IMR-90 (cell line): ENCODE measurements around the gene PHF21A. TPM values are rescaled to one million over a fixed set of nuclear protein-coding genes. Genes with fewer than 3 reads are reported as not detected.

Experiments used
- ATAC-seq: fragments of 200-7000 bp; cut with Tn5 transposase; 2 replicates; pipeline ENCODE4 v1.9.1; 2020; ENCODE audit warnings: low read depth, mild to moderate bottlenecking, moderate library complexity
- BruUV-seq: library from RNA; stranded (reverse); fragments of 400-500 nt; replicated peaks from 2 replicates; lab custom pipeline; 2021; lab: Mats Ljungman, UMichigan
- CTCF ChIA-PET: fragments of 300-600 bp; formaldehyde crosslinking; extraction: SDS; loops from one replicate; lab custom pipeline; 2021; ENCODE audit warnings: antibody characterized with exemption; lab: Yijun Ruan, JAX
- POLR2A ChIA-PET: fragments of 300-600 bp; sonication (Branson Sonifier 250); formaldehyde crosslinking; loops from one replicate; lab custom pipeline; 2022; ENCODE audit warnings: antibody characterized with exemption; ENCODE audit not compliant: unreplicated experiment; lab: Charles Lee
- DNase-seq: peaks from one replicate; pipeline ENCODE4 v3.0.0; 2013
- H2AFZ ChIP-seq: replicated peaks from 2 replicates; pipeline ENCODE3; 2013; ENCODE audit warnings: low read length, mild to moderate bottlenecking; ENCODE audit not compliant: poor library complexity
- H2AK5ac ChIP-seq: 2 replicates; pipeline ENCODE4 v1.6.1; 2013; ENCODE audit warnings: low read depth, low read length, inconsistent platforms
- H2AK9ac ChIP-seq: replicated peaks from 2 replicates; pipeline ENCODE3; 2013; ENCODE audit warnings: mild to moderate bottlenecking, low read depth, low read length, moderate library complexity; ENCODE audit not compliant: poor library complexity
- H2BK120ac ChIP-seq: 2 replicates; pipeline ENCODE4 v1.6.1; 2013; ENCODE audit warnings: low read depth, low read length, inconsistent platforms
- H2BK15ac ChIP-seq: 3 replicates; pipeline ENCODE4 v1.6.1; 2013; ENCODE audit warnings: low read depth, low read length, inconsistent platforms
- H2BK20ac ChIP-seq: 2 replicates; pipeline ENCODE4 v1.6.1; 2013; ENCODE audit warnings: low read depth, mild to moderate bottlenecking, inconsistent platforms, low read length, moderate library complexity
- H2BK5ac ChIP-seq: 2 replicates; pipeline ENCODE4 v1.6.1; 2013; ENCODE audit warnings: mild to moderate bottlenecking, low read depth, low read length, inconsistent platforms; ENCODE audit not compliant: poor library complexity, severe bottlenecking
- H3K14ac ChIP-seq: replicated peaks from 2 replicates; pipeline ENCODE4 v1.6.1; 2013; ENCODE audit warnings: low read depth, low read length, inconsistent platforms
- H3K18ac ChIP-seq: 2 replicates; pipeline ENCODE4 v1.6.1; 2013; ENCODE audit warnings: low read depth, low read length, control low read depth
- H3K23ac ChIP-seq: 2 replicates; pipeline ENCODE4 v1.6.1; 2013; ENCODE audit warnings: low read depth, low read length, inconsistent platforms
- H3K27ac ChIP-seq: 2 replicates; pipeline ENCODE4 v1.5.1; 2013; ENCODE audit warnings: mild to moderate bottlenecking, control low read depth, low read length; ENCODE audit not compliant: insufficient read depth
- H3K27me3 ChIP-seq: 2 replicates; pipeline ENCODE4 v1.6.1; 2013; ENCODE audit warnings: low read length; ENCODE audit not compliant: control insufficient read depth, insufficient read depth
- H3K36me3 ChIP-seq: 2 replicates; pipeline ENCODE4 v1.6.1; 2013; ENCODE audit warnings: low read length, mixed read lengths; ENCODE audit not compliant: control insufficient read depth, insufficient read depth
- H3K4ac ChIP-seq: 2 replicates; pipeline ENCODE4 v1.6.1; 2013; ENCODE audit warnings: low read depth, low read length, inconsistent platforms
- H3K4me1 ChIP-seq: 2 replicates; pipeline ENCODE4 v1.6.1; 2013; ENCODE audit warnings: low read length, mixed read lengths; ENCODE audit not compliant: control insufficient read depth, insufficient read depth
- H3K4me2 ChIP-seq: 2 replicates; pipeline ENCODE4 v1.6.1; 2013; ENCODE audit warnings: low read depth, mild to moderate bottlenecking, control low read depth, low read length, moderate library complexity
- H3K4me3 ChIP-seq: 2 replicates; pipeline ENCODE4 v1.5.1; 2013; ENCODE audit warnings: low read depth, mild to moderate bottlenecking, control low read depth, low read length, moderate library complexity; ENCODE audit not compliant: insufficient read depth
- H3K56ac ChIP-seq: 2 replicates; pipeline ENCODE4 v1.6.1; 2013; ENCODE audit warnings: low read length, inconsistent platforms; ENCODE audit not compliant: insufficient read depth; ENCODE audit errors: extremely low read depth
- H3K79me1 ChIP-seq, 2 experiments: 2 replicates each; pipeline ENCODE4 v1.6.1; 2013; ENCODE audit warnings: low read length in 2 of 2, inconsistent platforms in 1 of 2, low read depth in 1 of 2
- H3K9ac ChIP-seq: 2 replicates; pipeline ENCODE4 v1.6.1; 2013; ENCODE audit warnings: low read depth, low read length, control low read depth
- H3K9me1 ChIP-seq: 2 replicates; pipeline ENCODE4 v1.6.1; 2013; ENCODE audit warnings: low read length, inconsistent platforms; ENCODE audit not compliant: insufficient read depth
- H3K9me3 ChIP-seq: 2 replicates; pipeline ENCODE4 v1.6.1; 2013; ENCODE audit warnings: low read length; ENCODE audit not compliant: control insufficient read depth, insufficient read depth
- H4K20me1 ChIP-seq: 2 replicates; pipeline ENCODE4 v1.6.1; 2013; ENCODE audit warnings: low read length, inconsistent platforms; ENCODE audit not compliant: insufficient read depth
- H4K5ac ChIP-seq: 2 replicates; pipeline ENCODE4 v1.6.1; 2013; ENCODE audit warnings: mild to moderate bottlenecking, low read depth, low read length, control low read depth
- H4K8ac ChIP-seq, 2 experiments: 2 replicates each; pipeline ENCODE4 v1.6.1; 2013; ENCODE audit warnings: low read depth in 2 of 2, low read length in 2 of 2, control low read depth in 1 of 2, inconsistent platforms in 1 of 2
- H4K91ac ChIP-seq: 2 replicates; pipeline ENCODE4 v1.6.1; 2013; ENCODE audit warnings: low read depth, low read length, inconsistent platforms; ENCODE audit not compliant: insufficient read depth
- BHLHE40 ChIP-seq: fragments of 150-350 bp; IDR thresholded peaks from 2 replicates; pipeline ENCODE4 v1.6.1; 2016; ENCODE audit warnings: mild to moderate bottlenecking, low read depth, low read length
- CEBPB ChIP-seq: IDR thresholded peaks from 2 replicates; pipeline ENCODE4 v1.6.1; 2012; ENCODE audit warnings: low read depth, low read length, improper control_type of control experiment
- CHD1 ChIP-seq: IDR thresholded peaks from 2 replicates; pipeline ENCODE4 v1.6.1; 2012; ENCODE audit warnings: low read depth, low read length, improper control_type of control experiment
- CTCF ChIP-seq: conservative IDR thresholded peaks from 2 replicates; pipeline ENCODE4 v1.5.1; 2012; ENCODE audit warnings: mild to moderate bottlenecking, low read depth, low read length, improper control_type of control experiment
- ELK1 ChIP-seq: fragments of 150-350 bp; IDR thresholded peaks from 2 replicates; pipeline ENCODE4 v1.6.1; 2016; ENCODE audit warnings: low read depth, mild to moderate bottlenecking, low read length, moderate library complexity, borderline replicate concordance
- FOS ChIP-seq: fragments of 150-350 bp; IDR thresholded peaks from 2 replicates; pipeline ENCODE4 v1.6.1; 2016; ENCODE audit warnings: low read depth, low read length
- MAFK ChIP-seq: IDR thresholded peaks from 2 replicates; pipeline ENCODE4 v1.6.1; 2012; ENCODE audit warnings: low read depth, low read length, improper control_type of control experiment
- MAZ ChIP-seq: IDR thresholded peaks from 2 replicates; pipeline ENCODE4 v1.6.1; 2012; ENCODE audit warnings: low read depth, mild to moderate bottlenecking, low read length, improper control_type of control experiment, moderate library complexity, borderline replicate concordance
- MXI1 ChIP-seq: IDR thresholded peaks from 2 replicates; pipeline ENCODE4 v1.6.1; 2012; ENCODE audit warnings: low read depth, mild to moderate bottlenecking, low read length, moderate library complexity, borderline replicate concordance
- NFE2L2 ChIP-seq: fragments of 150-350 bp; IDR thresholded peaks from 2 replicates; pipeline ENCODE4 v1.6.1; 2016; ENCODE audit warnings: low read depth, mild to moderate bottlenecking, low read length
- POLR2A ChIP-seq: IDR thresholded peaks from 2 replicates; pipeline ENCODE4 v1.6.1; 2012; ENCODE audit warnings: mild to moderate bottlenecking, low read depth, low read length
- RAD21 ChIP-seq: IDR thresholded peaks from 2 replicates; pipeline ENCODE4 v1.6.1; 2012; ENCODE audit warnings: low read length, improper control_type of control experiment
- RCOR1 ChIP-seq: IDR thresholded peaks from 2 replicates; pipeline ENCODE4 v1.6.1; 2012; ENCODE audit warnings: mild to moderate bottlenecking, low read length, improper control_type of control experiment; ENCODE audit not compliant: insufficient replicate concordance
- RFX5 ChIP-seq: IDR thresholded peaks from 2 replicates; pipeline ENCODE4 v1.8.0; 2012; ENCODE audit warnings: low read depth, mild to moderate bottlenecking, low read length, moderate library complexity
- SMC3 ChIP-seq: fragments of 150-350 bp; IDR thresholded peaks from 2 replicates; pipeline ENCODE4 v1.6.1; 2016; ENCODE audit warnings: low read depth, mild to moderate bottlenecking, antibody characterized with exemption, low read length, moderate library complexity
- USF2 ChIP-seq: fragments of 150-350 bp; IDR thresholded peaks from 2 replicates; pipeline ENCODE4 v1.6.1; 2017; ENCODE audit warnings: mild to moderate bottlenecking, antibody characterized with exemption, low read length, low read depth
- WGBS, 2 experiments: methylation state at CpG; one replicate each; pipeline versions ENCODE4 v1.1.5 to v1.1.7; 2013; ENCODE audit warnings: missing lambda C conversion rate in 2 of 2; ENCODE audit not compliant: insufficient read length in 1 of 2; ENCODE audit errors: extremely low coverage in 2 of 2; 5-methylcytosine and 5-hydroxymethylcytosine counted together
- dilution Hi-C: fragments of 300-500 bp; cut with HindIII; formaldehyde crosslinking; loops from one replicate; pipeline ENCODE4 v1.14.3; 2018; ENCODE audit warnings: low sequenced_read_pairs; ENCODE audit not compliant: unreplicated experiment
- in situ Hi-C: fragments of 300-500 bp; cut with MboI; formaldehyde crosslinking; loops from 3 replicates; pipeline ENCODE4 v1.14.3; 2019; ENCODE audit warnings: low sequenced_read_pairs, inconsistent platforms, mixed read lengths
- intact Hi-C: fragments of 100-400 bp; cut with micrococcal nuclease; formaldehyde crosslinking; loops from 2 replicates; pipeline ENCODE4 v1.10.0; 2022
- polyA plus RNA-seq, 3 experiments: library from polyadenylated mRNA; depleted of rRNA; stranded (reverse); fragments of >200 nt; gene quantifications; 2 replicates each; pipeline ENCODE4 v1.2.3, GENCODE V29; 2012; ENCODE audit warnings: low replicate concordance in 1 of 3
- total RNA-seq: library from RNA; depleted of rRNA; stranded (reverse); fragments of >200 nt; gene quantifications from 2 replicates; pipeline ENCODE4 v1.2.3, GENCODE V29; 2012

The PHF21A gene
- total and polyA plus RNA-seq, 2 of the 4 experiments (the other 2 are of a cell fraction), result 9.0 to 20.6 TPM

GRCh38 chr11:45961751-45962240, 159.5 kb downstream of the PHF21A start:
- Histone ChIP-seq H3K9ac (no peak overlapping the region), H2BK15ac (no peak overlapping the region), H2BK120ac (no peak overlapping the region), H3K27me3 (no peaks in the 10 kb centered on the region), H3K4me2 (no peak overlapping the region), H4K20me1 (peaks cover 4% of the 10 kb centered on the region; the same call in 1 of the 2 replicates), H2BK5ac (no peak overlapping the region), H2AK9ac (no peak overlapping the region), H3K23ac (no peak overlapping the region), H3K4me3 (no peak overlapping the region), H3K56ac (no peak overlapping the region), H3K4ac (no peak overlapping the region), H3K4me1 (no peaks in the 10 kb centered on the region), H3K18ac (no peak overlapping the region), H3K27ac (no peak overlapping the region), H3K9me1 (peaks cover 4% of the 10 kb centered on the region; the same call in 1 of the 2 replicates), H3K36me3 (peaks cover 20% of the 10 kb centered on the region), H4K8ac (no peak overlapping the region), H4K5ac (no peak overlapping the region), H4K91ac (no peak overlapping the region), H3K79me1 (peaks cover 6 to 9% of the 10 kb centered on the region in 2 experiments; a peak in 3 of 4 replicates), H3K14ac (no peak overlapping the region), H2AFZ (no peak overlapping the region), H2BK20ac (no peak overlapping the region), H2AK5ac (no peak overlapping the region), H3K9me3 (no peaks in the 10 kb centered on the region)
- dilution Hi-C loops, result no loop called here
- no peak for DNase-seq
- in situ Hi-C loops, result loop anchor here (5.0 kb wide), 1 partner anchor 46 kb away; no protein-coding TSS in a partner anchor
- POLR2A ChIA-PET, result no interaction called here
- intact Hi-C loops, result no loop called here
- BruUV-seq, result no TSS peak
- CTCF ChIA-PET, result no interaction called here
- no peak for ATAC-seq
- WGBS, 2 experiments, result no CpG with 5 or more reads among the region's 7 CpGs
- TF ChIP-seq MXI1 (no peak), RAD21 (no peak), RFX5 (no peak), USF2 (no peak), CEBPB (no peak), NFE2L2 (no peak), POLR2A (no peak), MAFK (no peak), BHLHE40 (no peak), RCOR1 (no peak), FOS (no peak), CTCF (no peak), ELK1 (no peak), MAZ (no peak), SMC3 (no peak), CHD1 (no peak)
